GM12878 (cell line): ENCODE measurements around the gene HMCN2. TPM values are rescaled to one million over a fixed set of nuclear protein-coding genes. Genes with fewer than 3 reads are reported as not detected.

Source experiments
- ATAC-seq: fragments of 200-7000 bp; cut with Tn5 transposase; 3 replicates; pipeline ENCODE4 v1.9.1; 2020; ENCODE audit warnings: mild to moderate bottlenecking, moderate library complexity
- BruUV-seq: library from RNA; stranded (reverse); fragments of 400-500 nt; replicated peaks from 2 replicates; lab custom pipeline; 2021; lab: Mats Ljungman, UMichigan
- CTCF ChIA-PET: fragments of 300-600 bp; sonication (Branson Sonifier 250); formaldehyde crosslinking; extraction: SDS; loops from one replicate; lab custom pipeline; 2021; ENCODE audit warnings: inconsistent platforms; lab: Yijun Ruan, JAX
- POLR2A ChIA-PET: fragments of 350-600 bp; formaldehyde crosslinking; extraction: SDS; loops from one replicate; lab custom pipeline; 2021; ENCODE audit warnings: inconsistent platforms; lab: Charles Lee
- RAD21 ChIA-PET: fragments of 300-600 bp; sonication (Branson Sonifier 250); formaldehyde crosslinking; loops from one replicate; lab custom pipeline; 2023; ENCODE audit warnings: antibody characterized with exemption; ENCODE audit not compliant: unreplicated experiment; lab: Charles Lee
- SMC1A ChIA-PET: fragments of 300-600 bp; sonication (Branson Sonifier 250); formaldehyde crosslinking; loops from one replicate; lab custom pipeline; 2023; ENCODE audit not compliant: unreplicated experiment, uncharacterized antibody; lab: Charles Lee
- DNase-seq: peaks from one replicate; pipeline ENCODE4 v3.0.0-alpha.2; 2011; ENCODE audit warnings: low read depth, low spot score
- FAIRE-seq: peaks from 3 replicates; lab custom pipeline; 2011; peaks lifted over from hg19 to GRCh38; lab: Jason Lieb, UNC
- H2AFZ ChIP-seq: 2 replicates; pipeline ENCODE4 v1.6.0; 2011; ENCODE audit warnings: low read depth, low read length, control low read depth; ENCODE audit not compliant: control insufficient read depth
- H3K27ac ChIP-seq: 2 replicates; pipeline ENCODE4 v1.5.1; 2011; ENCODE audit warnings: control low read depth; ENCODE audit not compliant: control insufficient read depth, insufficient read depth
- H3K27me3 ChIP-seq, 2 experiments: replicated peaks in 1 of 2; 2 replicates each; pipeline versions ENCODE4 v1.6.0 to v1.6.1; 2011; ENCODE audit warnings: low read length in 1 of 2; ENCODE audit not compliant: control insufficient read depth in 2 of 2, insufficient read depth in 2 of 2
- H3K36me3 ChIP-seq, 2 experiments: 2 replicates each; pipeline ENCODE4 v1.5.1; 2011; ENCODE audit warnings: low read length in 1 of 2; ENCODE audit not compliant: control insufficient read depth in 2 of 2, insufficient read depth in 2 of 2
- H3K4me1 ChIP-seq: 2 replicates; pipeline ENCODE4 v1.6.1; 2011; ENCODE audit warnings: mild to moderate bottlenecking, low read length, moderate library complexity, mixed read lengths; ENCODE audit not compliant: control insufficient read depth, insufficient read depth
- H3K4me2 ChIP-seq: 2 replicates; pipeline ENCODE4 v1.6.0; 2011; ENCODE audit warnings: control low read depth; ENCODE audit not compliant: control insufficient read depth, insufficient read depth
- H3K4me3 ChIP-seq: fragments of 200-600 bp; sonication (generic); 2 replicates; pipeline ENCODE4 v1.5.1; 2016
- H3K79me2 ChIP-seq: 2 replicates; pipeline ENCODE4 v1.6.0; 2011; ENCODE audit warnings: low read length; ENCODE audit not compliant: control insufficient read depth, insufficient read depth
- H3K9ac ChIP-seq: 2 replicates; pipeline ENCODE4 v1.8.0; 2011; ENCODE audit warnings: low read length, control low read depth, mixed read lengths; ENCODE audit not compliant: control insufficient read depth, insufficient read depth
- H3K9me3 ChIP-seq: replicated peaks from 3 replicates; pipeline ENCODE4 v1.5.1; 2011; ENCODE audit warnings: mild to moderate bottlenecking, low read length; ENCODE audit not compliant: control insufficient read depth, insufficient read depth
- H4K20me1 ChIP-seq: 2 replicates; pipeline ENCODE4 v1.6.0; 2011; ENCODE audit not compliant: control insufficient read depth, insufficient read depth
- MLLT1 ChIP-seq: fragments of 450-650 bp; IDR thresholded peaks from 2 replicates; pipeline ENCODE4 v1.6.1; 2016; ENCODE audit warnings: mild to moderate bottlenecking
- RAD51 ChIP-seq: fragments of 450-650 bp; IDR thresholded peaks from 2 replicates; pipeline ENCODE4 v1.6.1; 2016; ENCODE audit warnings: moderate library complexity, mild to moderate bottlenecking, inconsistent platforms
- SRF ChIP-seq, 2 experiments: IDR thresholded peaks; 2 replicates each; pipeline ENCODE4 v1.6.1; 2011; ENCODE audit warnings: low read depth in 2 of 2, low read length in 2 of 2, mild to moderate bottlenecking in 1 of 2, moderate library complexity in 1 of 2
- ZSCAN29 ChIP-seq: fragments of 450-650 bp; IDR thresholded peaks from 2 replicates; pipeline ENCODE4 v1.6.1; 2017; ENCODE audit warnings: mild to moderate bottlenecking, moderate library complexity
- WGBS: methylation state at CpG from one replicate; pipeline ENCODE4 v1.1.6; 2016; ENCODE audit warnings: low lambda C conversion rate; ENCODE audit not compliant: insufficient replicate concordance, insufficient coverage; ENCODE audit errors: missing lambda C conversion rate; 5-methylcytosine and 5-hydroxymethylcytosine counted together
- in situ Hi-C: fragments of 300-500 bp; cut with MboI; formaldehyde crosslinking; loops from 9 replicates; pipeline ENCODE4 v1.14.3; 2018; ENCODE audit warnings: mixed read lengths
- intact Hi-C: fragments of 100-400 bp; cut with micrococcal nuclease; formaldehyde crosslinking; loops from one replicate; pipeline ENCODE4 v1.14.2; 2022; ENCODE audit not compliant: unreplicated experiment
- polyA plus RNA-seq, 11 experiments: library from polyadenylated mRNA; depleted of rRNA in 4 of 11; unstranded in 6 of 11; stranded (reverse) in 5 of 11; fragments of >200 nt; fragmentation: Nextera tagmentation in 4 of 11; fragmentation: Illumina TruSeq in 1 of 11; extraction: Ambion mirVana in 4 of 11; extraction: Trizol in 1 of 11; gene quantifications; 1 replicate in 1 of 11; 2 replicates in 10 of 11; pipeline versions ENCODE4 v1.2.1 to v1.2.3, GENCODE V29; 2011 to 2016; ENCODE audit warnings: inconsistent platforms in 2 of 11, missing spikeins in 2 of 11, low read depth in 1 of 11
- total RNA-seq, 4 experiments: library from RNA; depleted of rRNA in 3 of 4; stranded (reverse); fragments of >200 nt in 3 of 4; fragmentation: Illumina TruSeq in 1 of 4; extraction: Trizol in 1 of 4; gene quantifications; 2 replicates each; pipeline versions ENCODE4 v1.2.1 to v1.2.3, GENCODE V29; 2013 to 2021

Gene HMCN2
- total and polyA plus RNA-seq, 10 of the 15 experiments (the other 5 are each of a cell fraction or from before 2014, with no cell fraction given): 0.04 TPM; not detected in 9

GRCh38 chr9:130454812-130455325, 189.3 kb downstream of the HMCN2 start (continued):
- TF ChIP-seq RAD51: no peak
- TF ChIP-seq MLLT1: no peak

- Histone ChIP-seq H4K20me1 (no peaks in the 10 kb centered on the region), H3K4me3 (no peak overlapping the region), H3K27ac (no peak overlapping the region), H3K36me3 (no peaks in the 10 kb centered on the region), H2AFZ (no peak overlapping the region), H3K79me2 (no peaks in the 10 kb centered on the region), H3K9me3 (no peaks in the 10 kb centered on the region), H3K27me3 (peaks cover 0 to 2% of the 10 kb centered on the region in 2 experiments; a peak in 1 of 4 replicates), H3K4me1 (no peaks in the 10 kb centered on the region), H3K4me2 (no peak overlapping the region), H3K9ac (no peak overlapping the region)
- DNase-seq (no peak), ATAC-seq (no peak), FAIRE-seq (no peak)
- BruUV-seq: no TSS peak
- ChIA-PET POLR2A (interaction anchor here (0.6 kb wide), 1 partner anchor 454 kb away, joined by 4 read pairs; no protein-coding TSS in a partner anchor), CTCF (interaction anchor here (9.4 kb wide), 1 partner anchor 224 kb away, joined by 111 read pairs; no protein-coding TSS in a partner anchor), RAD21 (no interaction called here), SMC1A (interaction anchor here (1.1 kb wide), 1 partner anchor 404 kb away, joined by 3 read pairs; no protein-coding TSS in a partner anchor)
- intact Hi-C loops (no loop called here), in situ Hi-C loops (loop anchor here (10.0 kb wide), 2 partner anchors 227 to 407 kb away; no protein-coding TSS in a partner anchor)
- no peak for TF ChIP-seq ZSCAN29
- peak in 1 of 2 experiments; percentile 59; a peak in 1 of 4 replicates for TF ChIP-seq SRF (IDR thresholded peaks at IDR 0.05; ENCODE audit: low read depth in 2 of 2, low read length in 2 of 2)
- 43% methylated on average over 22 of the region's 23 CpGs for WGBS
Measured at GRCh38 chr9:130458027-130458803, 192.7 kb downstream of the HMCN2 start.
